GM18951 (cell line): ENCODE measurements around the gene E2F4.

Experiments used
- POLR2A ChIP-seq: IDR thresholded peaks from 4 replicates; pipeline ENCODE4 v1.6.1; 2011; ENCODE audit warnings: mild to moderate bottlenecking; ENCODE audit not compliant: insufficient read length, insufficient read depth; ENCODE audit errors: extremely low read depth
- in situ Hi-C: fragments of 300-500 bp; cut with MboI; formaldehyde crosslinking; loops from one replicate; pipeline ENCODE4 v1.12.0; 2022; ENCODE audit warnings: low sequenced_read_pairs, mixed read lengths, inconsistent platforms; ENCODE audit not compliant: unreplicated experiment

E2F4 gene

DNA sequence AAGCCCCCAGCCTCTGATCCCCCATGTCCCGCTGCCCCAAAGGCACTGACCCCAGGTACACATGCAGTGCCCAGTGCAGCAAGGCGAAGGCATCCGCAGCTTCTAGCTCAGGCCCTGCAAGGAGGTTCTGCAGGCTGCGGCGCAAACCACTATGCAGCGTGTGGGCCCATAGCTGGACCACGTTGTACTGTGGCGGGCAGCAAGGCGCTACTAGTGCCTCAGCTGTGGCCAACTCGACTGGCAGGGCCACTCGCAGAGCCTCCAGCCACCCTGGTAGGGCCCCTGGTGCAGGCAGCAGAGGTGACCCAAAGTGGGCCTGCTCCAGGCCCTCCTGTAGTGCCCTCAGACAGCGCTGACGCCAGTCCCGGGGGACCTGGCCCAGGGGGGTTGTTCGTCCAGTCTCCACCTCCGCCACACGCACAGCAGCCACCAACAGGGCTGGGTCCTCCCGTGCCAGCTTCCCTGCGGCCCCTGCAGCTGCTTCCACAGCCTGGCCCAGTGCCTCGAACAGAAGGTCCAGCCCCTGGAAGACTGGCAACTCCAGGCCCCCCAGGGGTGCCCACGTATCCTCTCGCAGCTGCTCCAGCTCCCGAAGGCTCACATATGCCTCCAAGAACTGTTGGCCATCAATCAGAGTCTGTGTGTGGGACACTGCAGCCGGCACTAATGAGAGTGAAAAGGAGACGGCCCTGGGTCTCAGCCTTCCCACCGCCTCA, 4.6 kb upstream of the E2F4 start:
- no peak for TF ChIP-seq POLR2A
- in situ Hi-C loops, result no loop called here

DNA sequence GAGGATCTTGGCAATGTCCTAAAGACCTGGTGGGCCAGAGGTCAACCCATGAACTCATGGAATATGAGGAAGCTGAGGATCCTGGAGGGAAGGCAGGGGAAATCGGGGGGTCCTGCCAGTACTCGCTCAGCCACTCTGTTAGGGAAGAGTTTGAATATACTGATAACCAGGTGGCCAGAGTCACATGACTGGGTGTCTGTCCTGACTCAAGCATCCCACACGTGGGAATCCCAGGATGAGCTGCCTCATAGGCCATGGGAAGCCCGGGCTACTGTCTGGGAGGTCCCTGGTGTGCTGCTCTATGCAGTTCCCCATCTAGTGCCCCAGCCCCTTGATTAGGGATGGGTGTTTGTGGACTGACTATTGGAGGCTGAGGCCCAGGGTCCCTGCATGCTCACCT, 3.6 kb upstream of the E2F4 start:
- in situ Hi-C loops, result no loop called here
- no peak for TF ChIP-seq POLR2A

DNA sequence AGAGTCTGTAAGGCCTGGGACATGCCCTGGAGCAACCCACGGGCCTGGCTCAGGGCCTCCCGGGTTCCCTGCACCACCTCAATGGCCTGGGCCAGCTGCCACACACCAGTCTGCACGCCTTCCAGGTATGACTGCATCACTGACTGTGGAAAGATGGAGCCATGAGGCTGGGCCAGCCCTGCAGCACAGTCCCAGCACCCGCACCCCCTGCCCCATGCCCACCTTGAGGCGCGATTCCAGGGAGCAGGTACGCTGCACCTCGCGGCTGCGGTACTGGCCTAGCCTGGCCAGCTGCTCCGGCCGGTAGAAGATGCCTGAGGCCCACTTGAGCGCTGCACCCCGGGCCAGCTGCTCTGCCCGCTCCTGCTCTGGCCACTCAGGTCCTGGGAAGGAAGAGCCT, 3.2 kb upstream of the E2F4 start:
- no peak for TF ChIP-seq POLR2A
- in situ Hi-C loops, result no loop called here

DNA sequence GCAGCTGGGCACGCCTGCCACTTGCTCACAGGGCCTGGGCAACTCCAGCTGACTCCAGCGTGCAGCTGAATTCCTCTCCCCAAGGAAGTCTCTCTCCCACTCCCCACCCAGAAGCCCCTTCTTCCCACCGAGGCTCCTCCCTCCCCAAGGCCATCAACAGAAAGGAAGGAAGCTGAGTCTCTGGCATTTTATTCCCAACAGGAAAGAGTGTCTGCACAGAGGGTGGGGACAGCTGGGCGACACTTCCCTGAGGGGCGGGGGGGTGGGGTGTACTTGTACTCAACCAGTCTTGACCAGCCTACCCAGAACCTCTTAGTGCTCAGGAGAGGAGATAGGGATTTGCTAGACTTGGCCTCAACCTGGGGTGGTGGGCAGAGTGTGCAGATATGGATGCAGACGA, 1.9 kb upstream of the E2F4 start, which contains the start of gene EXOC3L1:
Gene EXOC3L1 (minus strand): TSS at position 96 of the 400 bp plus-strand sequence. CDS start 460 bp downstream, outside the sequence.
- in situ Hi-C loops, result no loop called here
- TF ChIP-seq POLR2A, result no peak

DNA sequence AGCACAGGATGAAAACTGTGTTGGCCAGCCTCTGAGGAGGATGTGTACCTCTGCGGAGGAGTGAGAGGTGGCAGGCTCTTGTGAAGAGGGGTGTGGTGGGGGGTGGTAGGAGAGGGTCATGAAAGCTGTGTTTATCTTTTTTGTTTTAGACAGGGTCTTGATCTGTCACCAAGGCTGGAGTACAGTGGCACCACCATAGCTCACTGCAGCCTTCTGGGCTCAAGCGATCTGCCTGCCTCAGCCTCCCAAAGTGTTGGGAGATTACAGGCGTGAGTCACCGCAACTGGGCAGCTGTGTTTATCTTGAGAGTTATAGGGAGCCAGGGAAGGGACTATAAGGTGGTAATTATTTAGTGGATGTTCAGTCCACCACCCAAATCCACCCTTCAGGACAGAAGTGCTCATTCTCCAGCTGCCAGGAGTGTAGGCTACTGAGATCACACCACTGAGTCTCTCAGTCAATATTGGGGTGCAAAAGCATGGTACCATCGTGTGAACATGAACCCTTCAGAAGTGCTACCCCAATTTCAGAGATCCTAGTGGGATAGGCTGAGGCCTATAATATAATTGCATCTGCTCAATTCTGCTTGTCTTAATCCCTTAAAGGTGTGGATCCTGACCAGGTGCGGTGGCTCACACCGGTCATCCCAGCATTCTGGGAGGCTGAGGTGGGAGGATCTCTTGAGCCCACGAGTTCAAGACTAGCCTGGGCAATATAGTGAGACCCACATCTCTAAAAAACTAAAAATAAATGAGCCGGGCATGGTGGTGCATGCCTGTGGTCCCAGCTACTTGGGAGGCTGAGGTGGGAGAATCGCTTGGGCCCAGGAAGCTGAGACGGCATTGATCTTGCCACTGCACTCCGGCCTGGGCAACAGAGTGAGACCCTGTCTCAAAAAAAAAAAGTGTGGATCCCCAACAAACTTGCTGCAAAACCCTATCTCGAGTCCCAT, 1.2 kb upstream of the E2F4 start:
- no peak for TF ChIP-seq POLR2A
- in situ Hi-C loops, result no loop called here

DNA sequence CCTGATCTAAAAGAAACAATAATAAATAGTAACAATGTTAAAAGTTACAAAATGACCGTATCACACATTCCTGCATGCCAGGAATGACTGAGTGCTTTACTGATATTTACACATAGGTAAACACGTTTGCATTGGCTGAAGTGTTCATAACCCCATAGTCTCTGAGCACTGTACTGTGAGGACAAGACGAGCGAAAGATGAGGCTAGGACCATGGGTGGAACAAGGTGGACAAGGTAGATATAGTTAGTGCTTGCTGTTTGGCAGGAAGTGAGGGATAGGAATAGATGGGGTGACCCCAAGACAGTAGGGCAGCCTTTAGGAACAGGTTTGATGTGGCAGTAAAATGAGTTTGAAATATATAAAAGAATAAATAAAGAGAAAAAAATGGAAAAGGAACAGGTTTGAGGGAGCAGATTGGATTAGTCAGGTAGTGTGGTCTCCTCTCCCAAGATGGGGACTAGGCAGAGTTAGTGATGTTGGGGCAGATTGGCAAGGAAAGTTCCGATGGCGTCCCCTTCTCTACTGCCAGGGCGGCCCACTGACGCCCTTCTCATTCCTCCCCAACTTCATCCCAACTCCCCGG, 452 bp upstream of the E2F4 start:
- TF ChIP-seq POLR2A, result no peak
- in situ Hi-C loops, result no loop called here

DNA sequence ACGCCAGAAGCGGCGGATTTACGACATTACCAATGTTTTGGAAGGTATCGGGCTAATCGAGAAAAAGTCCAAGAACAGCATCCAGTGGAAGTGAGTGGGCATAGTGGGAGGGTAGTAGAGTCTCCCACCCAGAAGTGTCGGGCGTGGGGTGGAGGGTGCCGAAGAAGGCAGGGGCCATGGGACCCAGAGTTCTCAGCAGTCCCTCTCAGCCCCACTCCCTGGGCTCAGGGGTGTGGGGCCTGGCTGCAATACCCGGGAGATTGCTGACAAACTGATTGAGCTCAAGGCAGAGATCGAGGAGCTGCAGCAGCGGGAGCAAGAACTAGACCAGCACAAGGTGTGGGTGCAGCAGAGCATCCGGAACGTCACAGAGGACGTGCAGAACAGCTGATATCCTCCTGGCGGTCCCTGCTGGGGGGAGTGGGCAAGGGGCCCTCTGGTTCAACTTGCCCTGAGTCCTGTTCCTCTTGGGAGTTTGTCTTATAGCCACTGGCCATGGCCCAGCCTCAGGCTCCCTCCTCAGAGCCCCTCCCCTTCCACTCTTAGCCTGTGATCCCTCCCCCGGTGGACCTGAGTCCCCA, 916 bp downstream of the E2F4 start:
- TF ChIP-seq POLR2A, result no peak
- in situ Hi-C loops, result no loop called here

DNA sequence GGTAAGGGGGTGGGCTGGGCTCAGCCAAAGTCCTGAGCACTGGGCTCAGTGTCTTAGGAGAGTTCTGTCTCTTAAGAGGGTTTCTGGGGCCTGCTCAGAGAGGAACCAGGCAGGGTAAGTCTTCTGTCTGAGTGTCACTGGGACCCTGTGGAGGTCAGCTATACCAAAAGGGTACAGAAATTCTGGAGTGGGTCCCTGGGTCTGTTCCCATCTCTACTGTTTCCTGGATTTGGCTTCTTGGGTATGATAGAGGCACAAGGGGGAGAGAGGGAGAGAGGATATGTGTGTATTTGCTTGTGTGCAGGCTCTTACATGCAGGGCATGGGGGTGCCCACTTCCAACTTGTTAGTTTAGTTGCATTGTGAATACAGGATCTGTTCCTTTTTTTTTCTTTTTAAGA, 1.6 kb downstream of the E2F4 start:
- in situ Hi-C loops, result no loop called here
- TF ChIP-seq POLR2A, result no peak

DNA sequence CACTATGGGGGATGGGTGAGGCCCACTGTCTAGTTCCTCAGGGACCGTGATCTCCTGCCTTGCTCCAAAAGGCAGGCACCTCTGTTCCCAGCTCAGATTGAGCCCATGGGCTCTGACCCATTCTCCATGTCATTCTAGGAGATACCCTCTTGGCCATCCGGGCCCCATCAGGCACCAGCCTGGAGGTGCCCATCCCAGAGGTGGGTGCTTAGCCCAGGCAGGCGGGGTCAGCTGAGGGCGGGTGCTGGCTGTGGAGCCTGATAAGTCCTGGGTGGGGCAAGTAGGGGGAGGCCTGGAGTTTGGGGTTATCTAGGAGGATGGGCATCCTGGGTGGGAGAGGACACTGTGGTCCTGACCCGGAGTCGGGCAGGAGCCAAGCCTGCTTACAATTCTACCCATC, 2.3 kb downstream of the E2F4 start:
- no peak for TF ChIP-seq POLR2A
- in situ Hi-C loops, result no loop called here

DNA sequence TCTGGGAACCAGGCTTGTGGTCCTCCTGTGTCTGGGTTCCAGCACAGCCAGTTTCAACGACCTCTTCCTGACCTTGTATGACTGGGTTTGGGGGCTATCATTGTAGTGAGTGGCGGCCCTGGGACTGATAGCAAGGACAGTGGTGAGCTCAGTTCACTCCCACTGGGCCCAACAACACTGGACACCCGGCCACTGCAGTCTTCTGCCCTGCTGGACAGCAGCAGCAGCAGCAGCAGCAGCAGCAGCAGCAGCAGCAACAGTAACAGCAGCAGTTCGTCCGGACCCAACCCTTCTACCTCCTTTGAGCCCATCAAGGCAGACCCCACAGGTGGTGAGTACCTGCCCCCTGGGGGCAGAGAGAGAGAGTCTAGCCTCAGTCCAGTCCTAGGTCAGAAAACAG, 3.7 kb downstream of the E2F4 start:
- no peak for TF ChIP-seq POLR2A
- in situ Hi-C loops, result no loop called here

DNA sequence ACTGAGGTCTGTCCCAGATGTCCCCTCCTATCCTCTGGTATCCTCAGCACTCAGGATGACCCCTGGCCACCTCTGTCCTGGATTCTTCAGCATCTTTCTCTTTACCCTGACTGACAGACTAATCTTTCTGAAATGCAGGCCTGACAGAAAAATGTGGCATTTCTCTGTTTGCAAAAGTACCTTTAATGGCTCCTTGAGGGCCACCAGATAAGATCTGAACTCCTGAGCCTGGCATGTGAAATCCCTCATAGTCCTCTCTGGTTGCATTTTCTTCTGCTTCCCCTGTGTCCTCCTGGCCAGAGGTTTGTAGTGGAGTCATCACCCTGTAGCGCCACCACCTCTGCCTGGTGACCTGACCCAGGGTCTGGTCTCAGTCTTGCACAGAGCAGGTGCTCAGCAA, 4.9 kb downstream of the E2F4 start:
- in situ Hi-C loops, result no loop called here
- TF ChIP-seq POLR2A, result no peak

DNA sequence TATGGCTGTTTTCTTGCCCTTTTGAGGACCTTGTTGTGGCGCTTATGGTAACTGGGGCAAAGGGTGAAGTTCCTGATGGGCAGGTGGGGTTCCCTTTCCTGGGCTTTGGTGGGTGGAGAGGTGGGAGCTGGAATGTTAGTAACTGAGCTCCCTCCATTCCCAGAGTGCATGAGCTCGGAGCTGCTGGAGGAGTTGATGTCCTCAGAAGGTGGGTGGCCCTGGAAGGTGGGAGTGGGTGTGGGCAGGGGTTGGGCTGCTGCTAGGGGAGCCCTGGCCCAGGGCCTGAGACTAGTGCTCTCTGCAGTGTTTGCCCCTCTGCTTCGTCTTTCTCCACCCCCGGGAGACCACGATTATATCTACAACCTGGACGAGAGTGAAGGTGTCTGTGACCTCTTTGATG, 5.7 kb downstream of the E2F4 start:
- no peak for TF ChIP-seq POLR2A
- in situ Hi-C loops, result no loop called here

DNA sequence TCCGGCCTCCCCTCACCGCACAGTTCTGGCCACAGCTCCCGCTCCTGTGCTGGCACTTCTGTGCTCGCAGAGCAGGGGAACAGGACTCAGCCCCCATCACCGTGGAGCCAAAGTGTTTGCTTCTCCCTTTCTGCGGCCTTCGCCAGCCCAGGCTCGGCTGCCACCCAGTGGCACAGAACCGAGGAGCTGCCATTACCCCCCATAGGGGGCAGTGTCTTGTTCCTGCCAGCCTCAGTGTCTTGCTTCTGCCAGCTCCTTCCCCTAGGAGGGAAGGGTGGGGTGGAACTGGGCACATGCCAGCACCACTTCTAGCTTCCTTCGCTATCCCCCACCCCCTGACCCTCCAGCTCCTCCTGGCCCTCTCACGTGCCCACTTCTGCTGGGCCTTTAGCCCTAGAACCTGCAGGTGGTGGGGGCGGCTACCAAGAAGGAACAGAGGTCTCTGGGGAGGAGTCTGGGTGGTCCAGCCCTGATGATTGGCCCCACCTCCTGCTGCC, 6.3 kb downstream of the E2F4 start:
- TF ChIP-seq POLR2A, result no peak
- in situ Hi-C loops, result no loop called here
